ENCODE data around the gene CREB3L2.

DNA sequence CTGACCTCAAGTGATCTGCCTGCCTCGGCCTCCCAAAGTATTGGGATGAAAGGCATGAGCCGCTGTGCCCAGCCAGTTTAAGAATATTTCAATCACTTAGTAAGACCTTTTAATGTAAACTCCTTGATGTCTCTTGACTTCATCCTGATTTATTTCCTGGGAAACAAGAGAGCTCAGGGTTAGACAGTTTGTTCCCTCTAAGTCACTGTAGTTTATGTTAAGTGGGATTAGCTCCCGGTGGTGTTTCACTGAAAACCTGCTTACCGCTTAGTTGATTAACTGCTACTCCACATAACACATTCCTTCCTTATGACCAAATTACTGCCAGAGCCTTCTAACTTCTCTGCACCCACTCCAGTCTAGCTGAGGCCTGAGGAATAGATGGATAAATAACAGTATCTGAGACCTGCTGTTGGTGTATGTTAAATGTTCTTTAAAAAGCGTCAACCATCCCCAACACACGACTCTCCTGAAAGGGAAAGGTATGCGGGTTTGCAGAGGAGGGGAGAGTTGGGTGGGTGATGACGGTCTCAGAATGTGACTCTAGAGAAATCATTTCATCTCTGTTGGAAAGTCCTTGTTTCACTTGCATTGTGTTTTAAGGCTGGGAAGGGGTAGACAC, 48.7 kb downstream of the CREB3L2 start:
- TF ChIP-seq, protein P1, sequence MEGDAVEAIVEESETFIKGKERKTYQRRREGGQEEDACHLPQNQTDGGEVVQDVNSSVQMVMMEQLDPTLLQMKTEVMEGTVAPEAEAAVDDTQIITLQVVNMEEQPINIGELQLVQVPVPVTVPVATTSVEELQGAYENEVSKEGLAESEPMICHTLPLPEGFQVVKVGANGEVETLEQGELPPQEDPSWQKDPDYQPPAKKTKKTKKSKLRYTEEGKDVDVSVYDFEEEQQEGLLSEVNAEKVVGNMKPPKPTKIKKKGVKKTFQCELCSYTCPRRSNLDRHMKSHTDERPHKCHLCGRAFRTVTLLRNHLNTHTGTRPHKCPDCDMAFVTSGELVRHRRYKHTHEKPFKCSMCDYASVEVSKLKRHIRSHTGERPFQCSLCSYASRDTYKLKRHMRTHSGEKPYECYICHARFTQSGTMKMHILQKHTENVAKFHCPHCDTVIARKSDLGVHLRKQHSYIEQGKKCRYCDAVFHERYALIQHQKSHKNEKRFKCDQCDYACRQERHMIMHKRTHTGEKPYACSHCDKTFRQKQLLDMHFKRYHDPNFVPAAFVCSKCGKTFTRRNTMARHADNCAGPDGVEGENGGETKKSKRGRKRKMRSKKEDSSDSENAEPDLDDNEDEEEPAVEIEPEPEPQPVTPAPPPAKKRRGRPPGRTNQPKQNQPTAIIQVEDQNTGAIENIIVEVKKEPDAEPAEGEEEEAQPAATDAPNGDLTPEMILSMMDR (conservative IDR thresholded peaks at IDR 0.05 in 1 of 2, IDR thresholded peaks at IDR 0.05 in 1 of 2; ENCODE audit: low read depth in 1 of 2, low read length in 2 of 2), result no peak
- TF ChIP-seq EZH2 (IDR thresholded peaks at IDR 0.05; ENCODE audit: low read length, missing control alignments), result no peak

Measured in fibroblast of lung (primary cell).